Prostate gland (tissue), 2 donors: ENCODE measurements around the gene FKBP1B.

ENCODE experiments used
- POLR2AphosphoS5 ChIP-seq: sonication (generic); formaldehyde crosslinking; IDR thresholded peaks from one replicate; pipeline ENCODE4 v1.6.1; 2017; ENCODE audit warnings: antibody characterized with exemption
- TF ChIP-seq, protein P1 (sequence below), 4 experiments: fragments of 200-600 bp in 2 of 4; fragments of 450-650 bp in 2 of 4; sonication (generic) in 2 of 4; IDR thresholded peaks; 1 replicate in 3 of 4; 2 replicates in 1 of 4; pipeline ENCODE4 v1.5.1; 2016 to 2019; ENCODE audit warnings: antibody characterized with exemption in 4 of 4, mild to moderate bottlenecking in 2 of 4, moderate library complexity in 2 of 4

DNA sequence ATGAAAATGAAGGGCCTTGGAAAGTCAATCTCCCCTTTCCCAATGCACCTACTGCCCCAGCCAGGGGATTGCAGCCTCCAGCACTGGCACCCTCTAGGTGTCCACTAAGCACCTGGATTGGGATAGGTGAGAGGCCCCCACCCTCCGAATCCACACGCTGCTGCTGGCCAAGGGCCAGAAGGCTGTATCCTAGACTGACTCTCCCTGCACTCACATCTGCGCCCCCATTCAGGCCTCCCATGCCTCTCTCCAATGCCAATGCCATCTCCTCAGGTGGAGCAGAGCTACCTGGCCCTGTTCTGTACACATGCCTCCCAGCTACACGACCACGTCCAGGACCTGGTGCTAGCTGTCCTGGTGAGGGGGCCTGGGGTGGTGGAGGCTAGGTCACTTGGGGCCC lies 29.8 kb upstream of the FKBP1B start:
- TF ChIP-seq, protein P1, sequence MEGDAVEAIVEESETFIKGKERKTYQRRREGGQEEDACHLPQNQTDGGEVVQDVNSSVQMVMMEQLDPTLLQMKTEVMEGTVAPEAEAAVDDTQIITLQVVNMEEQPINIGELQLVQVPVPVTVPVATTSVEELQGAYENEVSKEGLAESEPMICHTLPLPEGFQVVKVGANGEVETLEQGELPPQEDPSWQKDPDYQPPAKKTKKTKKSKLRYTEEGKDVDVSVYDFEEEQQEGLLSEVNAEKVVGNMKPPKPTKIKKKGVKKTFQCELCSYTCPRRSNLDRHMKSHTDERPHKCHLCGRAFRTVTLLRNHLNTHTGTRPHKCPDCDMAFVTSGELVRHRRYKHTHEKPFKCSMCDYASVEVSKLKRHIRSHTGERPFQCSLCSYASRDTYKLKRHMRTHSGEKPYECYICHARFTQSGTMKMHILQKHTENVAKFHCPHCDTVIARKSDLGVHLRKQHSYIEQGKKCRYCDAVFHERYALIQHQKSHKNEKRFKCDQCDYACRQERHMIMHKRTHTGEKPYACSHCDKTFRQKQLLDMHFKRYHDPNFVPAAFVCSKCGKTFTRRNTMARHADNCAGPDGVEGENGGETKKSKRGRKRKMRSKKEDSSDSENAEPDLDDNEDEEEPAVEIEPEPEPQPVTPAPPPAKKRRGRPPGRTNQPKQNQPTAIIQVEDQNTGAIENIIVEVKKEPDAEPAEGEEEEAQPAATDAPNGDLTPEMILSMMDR (IDR thresholded peaks at IDR 0.05), result no peak
- no peak for TF ChIP-seq POLR2AphosphoS5
